ENCODE results near the gene SLCO3A1.

GRCh38 chr15:91894606-91895005, 41.1 kb downstream of the SLCO3A1 start:
- TF ChIP-seq POLR2A (IDR thresholded peaks at IDR 0.05; ENCODE audit: low read length) = no peak
- TF ChIP-seq GATA1 (IDR thresholded peaks at IDR 0.05; ENCODE audit: low read depth, low read length) = no peak

All from erythroblast (primary cell).